HepG2 (cell line): ENCODE data around the gene PTCRA. TPM values are rescaled to one million over a fixed set of nuclear protein-coding genes. Genes with fewer than 3 reads are reported as not detected.

ENCODE experiments used
- CHD4 ChIP-seq: fragments of 200-600 bp; sonication (generic); IDR thresholded peaks from 2 replicates; pipeline ENCODE4 v1.7.0; 2017; ENCODE audit warnings: mild to moderate bottlenecking, low read length, borderline replicate concordance
- DPF2 ChIP-seq: sonication (generic); formaldehyde crosslinking; IDR thresholded peaks from 2 replicates; pipeline ENCODE4 v1.4.0; 2020; ENCODE audit warnings: mild to moderate bottlenecking, low read depth, missing genetic modification reagents, borderline replicate concordance
- ELF1 ChIP-seq: sonication (generic); formaldehyde crosslinking; IDR thresholded peaks from 2 replicates; pipeline ENCODE4 v1.4.0; 2020; ENCODE audit warnings: missing genetic modification reagents
- FUBP1 ChIP-seq: sonication (generic); formaldehyde crosslinking; IDR thresholded peaks from 2 replicates; pipeline ENCODE4 v1.5.1; 2020; ENCODE audit warnings: missing genetic modification reagents, mild to moderate bottlenecking, borderline replicate concordance
- MTF1 ChIP-seq: sonication (generic); formaldehyde crosslinking; IDR thresholded peaks from 2 replicates; pipeline ENCODE4 v1.5.0; 2020; ENCODE audit warnings: missing genetic modification reagents
- PCBP2 ChIP-seq: fragments of 200-400 bp; formaldehyde crosslinking; optimal IDR thresholded peaks from 2 replicates; pipeline ENCODE3; 2018; ENCODE audit warnings: low read length, low read depth; ENCODE audit not compliant: poor library complexity, severe bottlenecking
- ZNF121 ChIP-seq: sonication (generic); formaldehyde crosslinking; IDR thresholded peaks from 2 replicates; pipeline ENCODE4 v1.5.0; 2020; ENCODE audit warnings: mild to moderate bottlenecking, missing genetic modification reagents
- ZNF235 ChIP-seq: sonication (generic); formaldehyde crosslinking; IDR thresholded peaks from 2 replicates; pipeline ENCODE4 v1.8.1; 2023; ENCODE audit warnings: mild to moderate bottlenecking, missing genetic modification reagents, borderline replicate concordance
- ZNF33B ChIP-seq: sonication (generic); formaldehyde crosslinking; IDR thresholded peaks from 2 replicates; pipeline ENCODE4 v1.5.1; 2020; ENCODE audit warnings: mild to moderate bottlenecking, missing genetic modification reagents
- ZNF430 ChIP-seq: sonication (generic); formaldehyde crosslinking; IDR thresholded peaks from 2 replicates; pipeline ENCODE4 v1.9.0; 2021; ENCODE audit warnings: mild to moderate bottlenecking, missing genetic modification reagents
- ZNF431 ChIP-seq: sonication (generic); formaldehyde crosslinking; IDR thresholded peaks from 2 replicates; pipeline ENCODE4 v1.9.0; 2022; ENCODE audit warnings: missing genetic modification reagents, low read depth, mild to moderate bottlenecking, borderline replicate concordance
- ZNF784 ChIP-seq: sonication (generic); formaldehyde crosslinking; IDR thresholded peaks from 2 replicates; pipeline ENCODE4 v1.5.1; 2020; ENCODE audit warnings: missing genetic modification reagents, mild to moderate bottlenecking, borderline replicate concordance
- ZSCAN30 ChIP-seq: sonication (generic); formaldehyde crosslinking; IDR thresholded peaks from 2 replicates; pipeline ENCODE4 v1.5.0; 2020; ENCODE audit warnings: mild to moderate bottlenecking, missing genetic modification reagents
- polyA plus RNA-seq, 8 experiments: library from polyadenylated mRNA; depleted of rRNA in 3 of 8; stranded (reverse) in 7 of 8; unstranded in 1 of 8; fragments of >200 nt; fragmentation: Illumina TruSeq in 4 of 8; extraction: Trizol in 4 of 8; gene quantifications; 2 replicates each; pipeline versions ENCODE4 v1.2.1 to v1.2.3, GENCODE V29; 2011 to 2016; ENCODE audit warnings: low read depth in 4 of 8, missing spikeins in 1 of 8, mixed read lengths in 1 of 8; ENCODE audit not compliant: insufficient read depth in 1 of 8
- total RNA-seq, 5 experiments: library from RNA; depleted of rRNA; stranded (reverse); fragments of >200 nt; fragmentation: Illumina TruSeq; extraction: Trizol; gene quantifications; 2 replicates each; pipeline ENCODE4 v1.2.3, GENCODE V29; 2016; ENCODE audit warnings: low read depth in 1 of 5
- TF ChIP-seq, protein P1 (sequence below): sonication (generic); formaldehyde crosslinking; IDR thresholded peaks from 2 replicates; pipeline ENCODE4 v1.4.0; 2020; ENCODE audit warnings: low read depth, mild to moderate bottlenecking, missing genetic modification reagents
- TF ChIP-seq, protein P2 (sequence below), 2 experiments: sonication (generic) in 1 of 2; formaldehyde crosslinking in 1 of 2; IDR thresholded peaks; 2 replicates each; pipeline versions ENCODE4 v1.4.0 to v1.6.1; 2016 to 2020; ENCODE audit warnings: borderline replicate concordance in 1 of 2, low read depth in 1 of 2, mild to moderate bottlenecking in 1 of 2, missing genetic modification reagents in 1 of 2
- TF ChIP-seq, protein P3 (sequence below): sonication (generic); formaldehyde crosslinking; IDR thresholded peaks from 2 replicates; pipeline ENCODE4 v1.4.0; 2020; ENCODE audit warnings: mild to moderate bottlenecking, missing genetic modification reagents

PTCRA gene
- total and polyA plus RNA-seq, 2 of the 13 experiments (the other 11 are each of a cell fraction or from before 2014, with no cell fraction given) = not detected

DNA sequence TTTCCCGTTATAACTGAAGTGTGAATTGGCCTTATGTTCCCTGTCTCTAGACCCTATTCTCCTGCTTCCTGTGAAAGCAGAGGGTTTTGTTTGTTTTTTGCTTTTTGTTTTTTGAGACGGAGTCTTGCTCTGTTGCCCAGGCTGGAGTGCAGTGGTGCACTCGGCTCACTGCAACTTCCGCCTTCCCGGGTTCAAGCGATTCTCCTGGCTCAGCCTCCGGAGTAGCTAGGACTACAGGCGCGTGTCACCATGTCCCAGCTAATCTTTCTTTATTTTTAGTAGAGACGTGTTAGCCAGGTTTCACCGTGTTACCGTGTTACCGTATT lies 44.0 kb downstream of the PTCRA start (continued):
- TF ChIP-seq, protein P1, sequence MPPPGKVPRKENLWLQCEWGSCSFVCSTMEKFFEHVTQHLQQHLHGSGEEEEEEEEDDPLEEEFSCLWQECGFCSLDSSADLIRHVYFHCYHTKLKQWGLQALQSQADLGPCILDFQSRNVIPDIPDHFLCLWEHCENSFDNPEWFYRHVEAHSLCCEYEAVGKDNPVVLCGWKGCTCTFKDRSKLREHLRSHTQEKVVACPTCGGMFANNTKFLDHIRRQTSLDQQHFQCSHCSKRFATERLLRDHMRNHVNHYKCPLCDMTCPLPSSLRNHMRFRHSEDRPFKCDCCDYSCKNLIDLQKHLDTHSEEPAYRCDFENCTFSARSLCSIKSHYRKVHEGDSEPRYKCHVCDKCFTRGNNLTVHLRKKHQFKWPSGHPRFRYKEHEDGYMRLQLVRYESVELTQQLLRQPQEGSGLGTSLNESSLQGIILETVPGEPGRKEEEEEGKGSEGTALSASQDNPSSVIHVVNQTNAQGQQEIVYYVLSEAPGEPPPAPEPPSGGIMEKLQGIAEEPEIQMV (CRISPR knock-in tag) = 0 out of 2 replicates have a peak, but pooled peaks have one; percentile 19
- peak; percentile 26 for TF ChIP-seq ZNF430 (CRISPR knock-in tag)
- TF ChIP-seq PCBP2 = no peak
- TF ChIP-seq, protein P2, sequence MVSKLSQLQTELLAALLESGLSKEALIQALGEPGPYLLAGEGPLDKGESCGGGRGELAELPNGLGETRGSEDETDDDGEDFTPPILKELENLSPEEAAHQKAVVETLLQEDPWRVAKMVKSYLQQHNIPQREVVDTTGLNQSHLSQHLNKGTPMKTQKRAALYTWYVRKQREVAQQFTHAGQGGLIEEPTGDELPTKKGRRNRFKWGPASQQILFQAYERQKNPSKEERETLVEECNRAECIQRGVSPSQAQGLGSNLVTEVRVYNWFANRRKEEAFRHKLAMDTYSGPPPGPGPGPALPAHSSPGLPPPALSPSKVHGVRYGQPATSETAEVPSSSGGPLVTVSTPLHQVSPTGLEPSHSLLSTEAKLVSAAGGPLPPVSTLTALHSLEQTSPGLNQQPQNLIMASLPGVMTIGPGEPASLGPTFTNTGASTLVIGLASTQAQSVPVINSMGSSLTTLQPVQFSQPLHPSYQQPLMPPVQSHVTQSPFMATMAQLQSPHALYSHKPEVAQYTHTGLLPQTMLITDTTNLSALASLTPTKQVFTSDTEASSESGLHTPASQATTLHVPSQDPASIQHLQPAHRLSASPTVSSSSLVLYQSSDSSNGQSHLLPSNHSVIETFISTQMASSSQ (IDR thresholded peaks at IDR 0.05; ENCODE audit: low read depth) = no peak
- TF ChIP-seq, protein P2 (CRISPR knock-in tag; IDR thresholded peaks at IDR 0.05; ENCODE audit: borderline replicate concordance) = 0 out of 2 replicates have a peak, but pooled peaks have one; percentile 17
- TF ChIP-seq ZSCAN30 (CRISPR knock-in tag) = no peak
- 0 out of 2 replicates have a peak, but pooled peaks have one; percentile 38 for TF ChIP-seq ELF1 (CRISPR knock-in tag)
- 0 out of 2 replicates have a peak, but pooled peaks have one; percentile 20 for TF ChIP-seq ZNF235 (CRISPR knock-in tag)
- no peak for TF ChIP-seq CHD4
- TF ChIP-seq ZNF431 (CRISPR knock-in tag) = no peak
- TF ChIP-seq, protein P3, sequence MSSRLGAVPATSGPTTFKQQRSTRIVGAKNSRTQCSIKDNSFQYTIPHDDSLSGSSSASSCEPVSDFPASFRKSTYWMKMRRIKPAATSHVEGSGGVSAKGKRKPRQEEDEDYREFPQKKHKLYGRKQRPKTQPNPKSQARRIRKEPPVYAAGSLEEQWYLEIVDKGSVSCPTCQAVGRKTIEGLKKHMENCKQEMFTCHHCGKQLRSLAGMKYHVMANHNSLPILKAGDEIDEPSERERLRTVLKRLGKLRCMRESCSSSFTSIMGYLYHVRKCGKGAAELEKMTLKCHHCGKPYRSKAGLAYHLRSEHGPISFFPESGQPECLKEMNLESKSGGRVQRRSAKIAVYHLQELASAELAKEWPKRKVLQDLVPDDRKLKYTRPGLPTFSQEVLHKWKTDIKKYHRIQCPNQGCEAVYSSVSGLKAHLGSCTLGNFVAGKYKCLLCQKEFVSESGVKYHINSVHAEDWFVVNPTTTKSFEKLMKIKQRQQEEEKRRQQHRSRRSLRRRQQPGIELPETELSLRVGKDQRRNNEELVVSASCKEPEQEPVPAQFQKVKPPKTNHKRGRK (CRISPR knock-in tag) = 0 out of 2 replicates have a peak, but pooled peaks have one; percentile 11
- TF ChIP-seq FUBP1 (CRISPR knock-in tag) = no peak
- TF ChIP-seq DPF2 = no peak
- TF ChIP-seq MTF1 (CRISPR knock-in tag) = peak; percentile 85; the same call in 1 of the 2 replicates
- TF ChIP-seq ZNF121 (CRISPR knock-in tag) = peak; percentile 100
- no peak for TF ChIP-seq ZNF784 (CRISPR knock-in tag)
- no peak for TF ChIP-seq ZNF33B (CRISPR knock-in tag)
